ENCODE measurements around the gene PRPF39.

DNA sequence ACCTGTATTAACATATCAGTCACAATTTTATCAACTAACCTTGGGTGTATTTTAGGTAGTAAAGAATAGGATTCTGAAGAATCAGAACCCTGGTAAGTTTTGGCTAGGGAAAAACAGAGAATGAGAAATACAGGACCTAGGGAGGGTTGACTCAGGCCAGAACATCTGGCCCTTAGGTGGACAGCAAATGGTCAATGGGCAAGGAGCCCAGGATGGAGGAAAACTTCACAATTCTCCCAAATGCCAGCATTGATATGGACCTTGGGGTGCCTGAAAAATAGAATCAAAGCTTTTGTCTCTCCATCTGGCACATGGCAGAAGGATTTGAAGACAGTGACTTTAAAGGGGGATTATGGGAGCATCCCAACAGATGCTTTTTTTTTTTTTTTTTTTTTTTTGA is 32.7 kb upstream of the PRPF39 start:
- TF ChIP-seq CEBPB (IDR thresholded peaks at IDR 0.05; ENCODE audit: borderline replicate concordance in 1 of 2, low read depth in 2 of 2, low read length in 2 of 2), result no peak
- TF ChIP-seq POLR2A (IDR thresholded peaks at IDR 0.05; ENCODE audit: low read depth, low read length), result no peak
- no peak for TF ChIP-seq RB1 (IDR thresholded peaks at IDR 0.05; ENCODE audit: borderline replicate concordance)
- TF ChIP-seq KAT2A (conservative IDR thresholded peaks at IDR 0.05; ENCODE audit: control insufficient read depth, low read depth, low read length), result no peak
- no peak for TF ChIP-seq CHD4 (IDR thresholded peaks at IDR 0.05)
- TF ChIP-seq SUZ12 (IDR thresholded peaks at IDR 0.05; ENCODE audit: unreplicated experiment), result no peak
- no peak for TF ChIP-seq SIN3A (IDR thresholded peaks at IDR 0.05; ENCODE audit: low read depth, low read length)
- TF ChIP-seq POLR2AphosphoS5 (IDR thresholded peaks at IDR 0.05; ENCODE audit: low read length), result no peak
- TF ChIP-seq, protein P1, sequence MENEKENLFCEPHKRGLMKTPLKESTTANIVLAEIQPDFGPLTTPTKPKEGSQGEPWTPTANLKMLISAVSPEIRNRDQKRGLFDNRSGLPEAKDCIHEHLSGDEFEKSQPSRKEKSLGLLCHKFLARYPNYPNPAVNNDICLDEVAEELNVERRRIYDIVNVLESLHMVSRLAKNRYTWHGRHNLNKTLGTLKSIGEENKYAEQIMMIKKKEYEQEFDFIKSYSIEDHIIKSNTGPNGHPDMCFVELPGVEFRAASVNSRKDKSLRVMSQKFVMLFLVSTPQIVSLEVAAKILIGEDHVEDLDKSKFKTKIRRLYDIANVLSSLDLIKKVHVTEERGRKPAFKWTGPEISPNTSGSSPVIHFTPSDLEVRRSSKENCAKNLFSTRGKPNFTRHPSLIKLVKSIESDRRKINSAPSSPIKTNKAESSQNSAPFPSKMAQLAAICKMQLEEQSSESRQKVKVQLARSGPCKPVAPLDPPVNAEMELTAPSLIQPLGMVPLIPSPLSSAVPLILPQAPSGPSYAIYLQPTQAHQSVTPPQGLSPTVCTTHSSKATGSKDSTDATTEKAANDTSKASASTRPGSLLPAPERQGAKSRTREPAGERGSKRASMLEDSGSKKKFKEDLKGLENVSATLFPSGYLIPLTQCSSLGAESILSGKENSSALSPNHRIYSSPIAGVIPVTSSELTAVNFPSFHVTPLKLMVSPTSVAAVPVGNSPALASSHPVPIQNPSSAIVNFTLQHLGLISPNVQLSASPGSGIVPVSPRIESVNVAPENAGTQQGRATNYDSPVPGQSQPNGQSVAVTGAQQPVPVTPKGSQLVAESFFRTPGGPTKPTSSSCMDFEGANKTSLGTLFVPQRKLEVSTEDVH (IDR thresholded peaks at IDR 0.05; ENCODE audit: low read depth, partially characterized antibody), result no peak
- TF ChIP-seq STAT3 (IDR thresholded peaks at IDR 0.05; ENCODE audit: low read depth, low read length), result no peak
- no peak for TF ChIP-seq TBL1XR1 (IDR thresholded peaks at IDR 0.05; ENCODE audit: low read depth, low read length)
- TF ChIP-seq, protein P2, sequence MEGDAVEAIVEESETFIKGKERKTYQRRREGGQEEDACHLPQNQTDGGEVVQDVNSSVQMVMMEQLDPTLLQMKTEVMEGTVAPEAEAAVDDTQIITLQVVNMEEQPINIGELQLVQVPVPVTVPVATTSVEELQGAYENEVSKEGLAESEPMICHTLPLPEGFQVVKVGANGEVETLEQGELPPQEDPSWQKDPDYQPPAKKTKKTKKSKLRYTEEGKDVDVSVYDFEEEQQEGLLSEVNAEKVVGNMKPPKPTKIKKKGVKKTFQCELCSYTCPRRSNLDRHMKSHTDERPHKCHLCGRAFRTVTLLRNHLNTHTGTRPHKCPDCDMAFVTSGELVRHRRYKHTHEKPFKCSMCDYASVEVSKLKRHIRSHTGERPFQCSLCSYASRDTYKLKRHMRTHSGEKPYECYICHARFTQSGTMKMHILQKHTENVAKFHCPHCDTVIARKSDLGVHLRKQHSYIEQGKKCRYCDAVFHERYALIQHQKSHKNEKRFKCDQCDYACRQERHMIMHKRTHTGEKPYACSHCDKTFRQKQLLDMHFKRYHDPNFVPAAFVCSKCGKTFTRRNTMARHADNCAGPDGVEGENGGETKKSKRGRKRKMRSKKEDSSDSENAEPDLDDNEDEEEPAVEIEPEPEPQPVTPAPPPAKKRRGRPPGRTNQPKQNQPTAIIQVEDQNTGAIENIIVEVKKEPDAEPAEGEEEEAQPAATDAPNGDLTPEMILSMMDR (IDR thresholded peaks at IDR 0.05 in 2 of 3, conservative IDR thresholded peaks at IDR 0.05 in 1 of 3; ENCODE audit: control insufficient read depth in 2 of 3, extremely low read depth in 1 of 3, insufficient read depth in 1 of 3, low read depth in 3 of 3, low read length in 3 of 3), result no peak
- TF ChIP-seq, protein P3, sequence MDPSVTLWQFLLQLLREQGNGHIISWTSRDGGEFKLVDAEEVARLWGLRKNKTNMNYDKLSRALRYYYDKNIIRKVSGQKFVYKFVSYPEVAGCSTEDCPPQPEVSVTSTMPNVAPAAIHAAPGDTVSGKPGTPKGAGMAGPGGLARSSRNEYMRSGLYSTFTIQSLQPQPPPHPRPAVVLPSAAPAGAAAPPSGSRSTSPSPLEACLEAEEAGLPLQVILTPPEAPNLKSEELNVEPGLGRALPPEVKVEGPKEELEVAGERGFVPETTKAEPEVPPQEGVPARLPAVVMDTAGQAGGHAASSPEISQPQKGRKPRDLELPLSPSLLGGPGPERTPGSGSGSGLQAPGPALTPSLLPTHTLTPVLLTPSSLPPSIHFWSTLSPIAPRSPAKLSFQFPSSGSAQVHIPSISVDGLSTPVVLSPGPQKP (IDR thresholded peaks at IDR 0.05; ENCODE audit: low read depth, low read length), result no peak
